ENCODE measurements around the gene PLAA. TPM values are rescaled to one million over a fixed set of nuclear protein-coding genes. Genes with fewer than 3 reads are reported as not detected.
"Not testable (repeated sequence)": the region's sequence is repeated elsewhere in the genome, so short reads cannot be mapped to it uniquely, and the experiment has no call there.

The PLAA gene
- total RNA-seq, 2 experiments from 2014 or later = 28.3 to 29.8 TPM

DNA sequence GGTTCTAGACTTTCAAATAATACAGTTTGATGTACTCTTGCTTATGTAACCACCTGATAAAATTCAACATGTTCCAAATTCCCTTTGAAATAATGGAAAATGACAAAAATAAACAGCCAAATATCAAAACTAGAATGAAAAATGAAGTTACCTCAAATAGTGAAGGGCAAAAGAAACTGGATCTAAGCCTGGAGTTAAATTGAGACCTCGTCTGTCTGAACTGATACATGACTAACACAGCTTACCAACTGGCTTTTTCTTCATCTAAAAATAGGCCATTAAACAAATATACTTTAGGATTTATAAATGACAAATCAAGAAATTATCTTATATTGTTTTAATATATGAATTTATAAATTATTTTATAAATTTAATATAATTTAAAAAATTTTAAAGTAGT, 42.4 kb downstream of the PLAA start:
- ATAC-seq (ENCODE audit: low read depth) (no peak), DNase-seq (no peak)
- H3K27ac Mint-ChIP-seq = no peak overlapping the region
- no peaks in the 10 kb centered on the region for H3K27me3 Mint-ChIP-seq
- H3K4me3 Mint-ChIP-seq = no peak overlapping the region
- no peaks in the 10 kb centered on the region for H3K9me3 Mint-ChIP-seq
- H3K36me3 Mint-ChIP-seq = peaks cover 21% of the 10 kb centered on the region
- POLR2A ChIA-PET = no interaction called here
- no peaks in the 10 kb centered on the region for H3K4me1 Mint-ChIP-seq

DNA sequence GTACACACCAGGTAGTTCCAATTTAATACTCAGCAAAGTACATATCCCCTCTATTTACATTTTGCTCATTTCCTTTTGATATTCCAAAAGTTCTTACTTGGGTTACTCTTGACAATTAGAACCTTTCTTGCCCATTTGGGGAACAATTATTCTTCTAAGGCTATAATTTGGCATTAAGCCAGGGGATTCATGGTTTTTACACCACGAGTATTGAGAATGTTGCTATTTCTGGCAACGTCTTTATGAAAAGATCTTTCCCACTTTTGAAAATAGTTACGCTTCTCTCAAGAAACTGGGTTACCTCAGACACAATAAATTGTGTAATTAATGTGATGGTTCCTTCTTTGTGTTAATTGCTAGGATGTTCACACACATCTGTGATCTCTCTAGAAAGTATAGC, 43.0 kb downstream of the PLAA start:
- Mint-ChIP-seq H3K4me1 (no peaks in the 10 kb centered on the region), H3K27ac (no peak overlapping the region), H3K9me3 (no peaks in the 10 kb centered on the region), H3K36me3 (peaks cover 20% of the 10 kb centered on the region), H3K4me3 (no peak overlapping the region), H3K27me3 (no peaks in the 10 kb centered on the region)
- DNase-seq = no peak
- POLR2A ChIA-PET = no interaction called here
- no peak for ATAC-seq (ENCODE audit: low read depth)

DNA sequence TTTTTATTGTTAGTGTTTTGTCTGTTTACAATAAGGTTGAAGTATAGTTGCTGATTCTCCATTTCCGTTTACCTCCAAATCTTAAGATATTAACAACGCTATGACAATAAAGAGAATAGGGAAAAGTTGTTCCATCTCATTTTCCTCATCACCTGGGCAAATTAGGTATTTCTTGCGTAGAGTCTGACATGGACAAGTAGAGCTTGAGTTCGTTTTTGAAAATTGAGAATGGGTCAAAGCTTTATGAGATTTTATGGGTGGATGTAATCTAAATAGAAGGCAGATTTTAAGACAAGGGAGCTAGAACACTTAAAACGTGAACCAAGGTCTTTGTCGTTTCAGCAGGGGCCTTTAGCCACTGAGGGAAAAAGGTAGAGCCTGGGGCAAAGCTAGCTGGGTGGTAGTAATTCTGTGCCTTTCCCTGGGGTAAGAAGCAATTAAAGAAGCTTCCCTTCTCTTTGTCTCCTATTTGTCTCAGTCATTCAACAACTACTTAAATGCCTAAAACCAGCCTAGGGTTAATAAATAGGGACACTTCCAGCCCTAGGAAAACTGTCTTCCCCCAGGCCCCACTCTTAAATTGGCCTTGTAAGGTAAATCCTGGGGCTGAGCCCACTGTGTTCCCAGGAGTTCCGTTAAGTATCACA, 53.9 kb downstream of the PLAA start:
- H3K27me3 Mint-ChIP-seq = no peaks in the 10 kb centered on the region
- POLR2A ChIA-PET = interaction anchor here (3.1 kb wide), 1 partner anchor 54 kb away, joined by 23 read pairs; the partner anchor contains the start of gene PLAA
- no peak for ATAC-seq (ENCODE audit: low read depth)
- H3K4me3 Mint-ChIP-seq = peak overlapping the region; percentile 100
- DNase-seq = no peak
- H3K4me1 Mint-ChIP-seq = peaks cover 23% of the 10 kb centered on the region
- peaks cover 4% of the 10 kb centered on the region for H3K9me3 Mint-ChIP-seq
- peaks cover 8% of the 10 kb centered on the region for H3K36me3 Mint-ChIP-seq
- H3K27ac Mint-ChIP-seq = peak overlapping the region; percentile 100

DNA sequence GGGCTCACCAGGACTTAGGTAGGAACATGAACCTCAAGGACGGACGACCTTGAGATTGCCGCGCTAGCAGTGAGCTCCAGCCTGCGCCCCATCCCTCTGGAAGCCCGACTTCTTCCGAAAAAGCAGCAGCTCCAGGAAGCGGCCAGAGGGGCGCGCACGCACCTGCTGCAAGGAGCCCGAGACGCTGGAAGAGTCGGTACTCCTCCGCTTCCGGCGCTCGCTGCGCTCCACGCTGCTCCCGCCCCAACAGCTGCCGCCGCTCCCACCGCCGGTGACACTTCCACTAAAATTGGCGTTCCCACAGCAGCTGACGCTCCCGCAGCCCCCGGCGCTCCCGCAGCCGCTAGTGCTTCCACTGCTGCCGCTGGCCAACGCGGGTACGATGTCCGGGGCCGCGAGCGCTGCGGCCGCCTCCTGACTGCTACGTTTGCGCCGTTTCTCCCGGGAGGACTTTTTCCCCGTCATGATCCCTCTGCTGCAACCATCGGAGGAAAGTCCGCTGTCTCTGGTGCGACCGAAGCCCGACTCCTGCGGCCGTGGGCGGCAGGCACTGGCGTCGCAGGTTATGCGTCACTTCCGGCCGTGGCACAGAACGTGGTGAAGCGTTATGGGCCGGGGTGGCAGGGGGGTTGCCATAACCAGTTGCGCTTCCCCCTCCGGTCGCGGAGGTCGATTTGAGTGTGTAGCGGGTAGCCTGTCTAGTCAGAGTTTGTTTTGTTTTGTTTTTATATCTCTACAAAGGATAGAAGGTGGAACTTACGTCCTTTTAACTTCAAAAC, 54.6 kb downstream of the PLAA start, which contains the start of gene CAAP1:
Gene CAAP1, minus strand, starts transcription at position 552 of the 779 bp plus-strand sequence. Its CDS starts 87 bp downstream, at position 465.
- peaks cover 26% of the 10 kb centered on the region for H3K4me1 Mint-ChIP-seq

DNA sequence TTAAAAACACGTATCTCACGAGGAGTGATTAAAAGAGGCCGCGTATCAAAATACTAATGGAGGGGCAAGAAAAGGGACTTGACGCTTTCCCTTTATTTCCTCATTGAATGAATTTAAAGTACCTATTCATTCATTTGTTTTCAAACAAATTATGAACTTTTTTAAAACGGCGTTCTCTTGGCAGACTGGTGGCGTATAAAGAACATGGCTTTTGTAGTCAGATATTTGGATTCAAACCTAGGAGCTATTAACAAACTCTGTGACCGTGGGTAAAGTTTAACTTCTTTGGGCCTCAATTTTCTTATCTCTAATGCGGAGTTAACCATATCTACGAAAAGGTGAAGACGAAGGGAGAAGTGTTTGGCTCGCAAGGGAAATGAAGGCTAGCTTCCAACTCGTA, 55.3 kb downstream of the PLAA start:
- Mint-ChIP-seq H3K4me3 (peak overlapping the region; percentile 100), H3K4me1 (peaks cover 26% of the 10 kb centered on the region), H3K36me3 (peaks cover 10% of the 10 kb centered on the region), H3K27me3 (no peaks in the 10 kb centered on the region), H3K9me3 (peaks cover 4% of the 10 kb centered on the region), H3K27ac (peak overlapping the region; percentile 100)
- no peak for ATAC-seq (ENCODE audit: low read depth)
- DNase-seq = no peak
- POLR2A ChIA-PET = interaction anchor here (0.6 to 3.1 kb wide), 5 partner anchors 16 to 681 kb away, joined by 3 to 23 read pairs (median 4); partner anchors contain the start of genes C9orf72, IFT74 and PLAA

More for the DNA sequence above, 54.6 kb downstream of the PLAA start, which contains the start of gene CAAP1:
- ATAC-seq (ENCODE audit: low read depth) (peak; percentile 96), DNase-seq (peak; percentile 90)
- Mint-ChIP-seq H3K9me3 (peaks cover 4% of the 10 kb centered on the region), H3K4me3 (peak within 1 kb of the TSS; percentile 100), H3K36me3 (peaks cover 10% of the 10 kb centered on the region), H3K27ac (peak within 1 kb of the TSS; percentile 100), H3K27me3 (no peaks in the 10 kb centered on the region)
- POLR2A ChIA-PET = interaction anchor here (0.6 to 3.1 kb wide), 5 partner anchors 15 to 680 kb away, joined by 3 to 23 read pairs (median 4); partner anchors contain the start of genes C9orf72, IFT74 and PLAA

DNA sequence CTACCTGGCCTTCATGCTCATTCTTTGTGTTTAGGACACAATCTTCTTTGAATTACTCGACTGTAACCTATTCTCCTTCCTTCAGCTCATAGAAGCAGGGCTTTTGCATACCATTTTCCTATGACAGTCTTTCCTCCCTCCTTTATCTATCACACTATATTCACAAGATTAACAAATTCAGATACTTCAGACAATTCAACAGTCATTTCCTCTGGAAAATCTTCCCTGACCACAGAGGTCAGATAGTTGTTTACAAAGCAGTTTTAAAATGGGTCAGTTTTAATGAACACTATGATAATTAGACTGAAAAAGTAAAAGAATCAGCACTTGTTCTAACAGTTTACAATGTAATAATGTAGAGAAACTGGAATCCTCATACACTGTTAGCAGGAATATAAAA, 58.8 kb downstream of the PLAA start:
- POLR2A ChIA-PET = no interaction called here
- DNase-seq (no peak), ATAC-seq (ENCODE audit: low read depth) (no peak)
- no peak overlapping the region for H3K27ac Mint-ChIP-seq
- H3K36me3 Mint-ChIP-seq = peaks cover 20% of the 10 kb centered on the region
- H3K4me3 Mint-ChIP-seq = no peak overlapping the region
- peaks cover 26% of the 10 kb centered on the region for H3K4me1 Mint-ChIP-seq
- H3K9me3 Mint-ChIP-seq = no peaks in the 10 kb centered on the region
- H3K27me3 Mint-ChIP-seq = no peaks in the 10 kb centered on the region

DNA sequence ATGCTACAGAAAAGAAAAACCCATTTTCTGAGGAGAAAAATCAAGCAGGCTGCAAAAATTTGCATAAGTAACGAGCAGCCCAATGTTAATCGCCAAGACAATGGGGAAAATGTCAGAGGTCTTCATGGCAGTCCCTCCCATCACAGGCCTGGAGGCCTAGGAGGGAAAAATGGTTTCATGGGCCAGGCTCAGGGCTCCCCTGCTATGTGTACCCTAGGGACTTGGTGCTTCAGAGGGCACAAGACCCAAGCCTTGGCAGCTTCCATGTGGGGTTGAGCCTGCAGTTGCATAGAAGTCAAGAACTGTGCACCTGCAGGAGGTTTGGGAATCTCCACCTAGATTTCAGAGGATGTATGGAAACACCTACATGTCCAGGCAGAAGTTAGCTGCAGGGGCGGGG, 64.9 kb downstream of the PLAA start:
- DNase-seq (no peak), ATAC-seq (ENCODE audit: low read depth) (no peak)
- Mint-ChIP-seq H3K4me3 (no peak overlapping the region), H3K9me3 (peaks cover 11% of the 10 kb centered on the region), H3K36me3 (peaks cover 55% of the 10 kb centered on the region), H3K27ac (no peak overlapping the region), H3K27me3 (no peaks in the 10 kb centered on the region), H3K4me1 (no peaks in the 10 kb centered on the region)
- POLR2A ChIA-PET = no interaction called here

DNA sequence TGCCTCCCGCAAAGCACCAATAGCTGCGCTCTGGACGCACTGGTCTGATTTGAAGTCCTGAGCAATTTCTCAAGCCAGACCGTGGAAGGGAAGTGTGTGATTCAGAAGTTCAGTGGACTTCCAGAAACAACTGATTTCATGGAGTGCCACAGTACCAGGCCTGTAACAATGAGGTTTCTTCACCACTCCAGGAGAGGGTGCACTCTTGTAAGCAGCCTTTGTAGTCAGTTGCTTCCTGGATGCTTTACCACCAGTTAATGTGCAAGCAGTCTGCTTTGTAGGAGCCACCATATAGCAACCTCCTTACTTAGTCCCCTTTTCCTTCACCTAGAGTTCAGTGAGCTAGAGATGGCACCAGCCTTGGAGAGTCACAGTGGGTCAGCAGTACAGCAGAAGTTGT, 66.8 kb downstream of the PLAA start:
- Mint-ChIP-seq H3K36me3 (peaks cover 53% of the 10 kb centered on the region), H3K27ac (no peak overlapping the region), H3K9me3 (peaks cover 11% of the 10 kb centered on the region), H3K4me1 (no peaks in the 10 kb centered on the region), H3K4me3 (no peak overlapping the region), H3K27me3 (no peaks in the 10 kb centered on the region)
- DNase-seq = no peak
- POLR2A ChIA-PET = no interaction called here
- no peak for ATAC-seq (ENCODE audit: low read depth)

DNA sequence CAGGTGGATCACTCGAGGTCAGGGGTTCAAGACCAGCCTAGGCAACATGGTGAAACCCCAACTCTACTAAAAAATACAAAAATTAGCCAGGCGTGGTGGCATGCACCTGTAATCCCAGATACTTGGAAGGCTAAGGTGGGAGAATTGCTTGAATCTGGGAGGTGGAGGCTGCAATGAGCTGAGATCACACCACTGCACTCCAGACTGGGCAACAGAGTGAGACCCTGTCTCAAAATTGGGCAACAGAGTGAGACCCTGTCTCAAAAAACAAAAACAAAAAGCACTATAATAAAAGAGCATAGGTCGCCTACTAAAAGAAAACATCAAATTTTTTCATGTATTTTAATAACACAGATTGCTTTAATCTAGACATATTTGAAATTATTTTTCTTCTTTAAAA, 71.9 kb downstream of the PLAA start:
- DNase-seq; ATAC-seq (ENCODE audit: low read depth); POLR2A ChIA-PET; H3K9me3 Mint-ChIP-seq; H3K27ac Mint-ChIP-seq; H3K4me1 Mint-ChIP-seq; H3K4me3 Mint-ChIP-seq; H3K27me3 Mint-ChIP-seq: not testable (repeated sequence)
- H3K36me3 Mint-ChIP-seq = peaks cover 20% of the 10 kb centered on the region

DNA sequence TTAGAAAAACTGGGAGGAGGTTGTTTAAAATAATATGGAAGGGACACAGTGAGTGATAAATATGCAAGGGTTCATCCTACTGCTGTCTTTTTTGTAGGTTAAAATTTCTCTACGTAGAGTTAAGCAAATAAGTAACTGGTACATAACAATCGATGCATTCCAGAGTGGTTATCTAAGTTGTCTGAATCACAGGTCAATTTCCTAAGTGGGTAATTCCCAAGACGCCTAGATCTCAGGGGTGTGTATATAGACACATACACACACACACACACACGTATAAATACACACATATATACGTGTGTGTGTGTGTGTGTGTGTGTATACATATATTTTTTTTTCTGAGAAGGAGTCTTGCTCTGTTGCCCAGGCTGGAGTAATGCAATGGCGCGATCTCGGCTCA, 76.8 kb downstream of the PLAA start:
- Mint-ChIP-seq H3K4me3 (no peak overlapping the region), H3K36me3 (peaks cover 6% of the 10 kb centered on the region), H3K27ac (no peak overlapping the region), H3K9me3 (no peaks in the 10 kb centered on the region), H3K4me1 (no peaks in the 10 kb centered on the region), H3K27me3 (no peaks in the 10 kb centered on the region)
- POLR2A ChIA-PET = no interaction called here
- DNase-seq (no peak), ATAC-seq (ENCODE audit: low read depth) (no peak)

DNA sequence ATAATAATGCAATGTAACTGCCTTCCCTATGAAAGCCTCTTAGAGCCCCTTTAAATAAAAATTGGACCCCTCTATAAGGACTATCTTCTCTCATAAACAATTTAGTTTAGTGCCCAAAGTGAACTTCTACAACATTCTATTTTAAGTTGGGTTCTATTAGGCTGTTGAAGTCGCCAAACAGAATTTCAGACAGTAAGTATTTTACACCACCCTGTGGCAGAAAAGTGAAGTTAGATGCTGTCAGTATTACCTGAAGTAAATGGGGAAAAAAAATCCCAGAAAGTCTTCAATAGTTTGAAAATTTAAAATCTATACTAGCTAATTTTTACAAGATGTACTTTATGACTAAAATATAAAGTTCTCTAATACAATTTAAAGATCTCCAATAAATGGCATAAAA, 84.0 kb downstream of the PLAA start:
- no peak for DNase-seq
- POLR2A ChIA-PET = no interaction called here
- Mint-ChIP-seq H3K4me1 (peaks cover 2% of the 10 kb centered on the region), H3K27ac (no peak overlapping the region), H3K36me3 (peaks cover 7% of the 10 kb centered on the region), H3K4me3 (no peak overlapping the region), H3K27me3 (no peaks in the 10 kb centered on the region), H3K9me3 (no peaks in the 10 kb centered on the region)
- no peak for ATAC-seq (ENCODE audit: low read depth)

DNA sequence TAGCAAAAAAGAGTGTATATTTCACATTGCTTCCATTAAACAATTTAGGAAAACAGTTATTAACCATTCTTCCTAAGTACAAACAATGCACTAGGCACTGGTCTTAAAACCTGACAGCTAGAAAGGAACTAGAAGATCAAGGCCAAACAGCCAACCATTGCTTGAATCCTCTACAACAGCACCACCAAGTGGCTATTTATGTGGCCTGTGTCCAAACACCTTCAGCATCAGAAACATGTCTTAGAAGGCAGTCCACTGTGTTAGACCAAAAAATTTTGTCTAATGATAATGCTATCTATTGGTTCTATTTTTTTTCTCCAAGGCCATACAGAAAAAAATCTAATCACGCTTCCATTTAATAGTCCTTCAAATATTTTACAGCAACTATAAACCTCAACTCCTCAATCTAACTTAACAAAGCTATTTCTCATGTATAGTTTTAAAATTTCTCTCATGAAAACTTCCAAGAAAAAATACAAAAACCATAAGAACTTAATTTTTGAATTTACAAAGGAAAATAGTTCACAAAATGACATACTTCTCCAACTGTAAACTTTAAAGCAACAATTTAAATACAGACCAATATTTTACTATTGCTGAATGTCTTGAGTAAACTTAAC, 90.5 kb downstream of the PLAA start:
- peaks cover 17% of the 10 kb centered on the region for H3K36me3 Mint-ChIP-seq
- H3K4me1 Mint-ChIP-seq = no peaks in the 10 kb centered on the region
- no peaks in the 10 kb centered on the region for H3K9me3 Mint-ChIP-seq
- H3K4me3 Mint-ChIP-seq = no peak overlapping the region
- ATAC-seq (ENCODE audit: low read depth) (peak; percentile 60), DNase-seq (no peak)
- H3K27me3 Mint-ChIP-seq = no peaks in the 10 kb centered on the region
- H3K27ac Mint-ChIP-seq = no peak overlapping the region
- POLR2A ChIA-PET = no interaction called here

Data from activated naive CD8-positive, alpha-beta T cell treated with anti-CD3 and anti-CD28 coated beads, Interleukin-2, amount 10 ng/mL, durations not matched to agents 7 days and 5 days (primary cell).